ENCODE data around the gene CYP1A1. TPM values are rescaled to one million over a fixed set of nuclear protein-coding genes. Genes with fewer than 3 reads are reported as not detected.

CYP1A1 gene
- total and polyA plus RNA-seq, 2 donors (not counting 1 experiment from before 2014, with no cell fraction given), result under 0.01 TPM; not detected in 1

- DNase-seq (ENCODE audit: low read depth in 2 of 2), result no peak
- H3K4me2 ChIP-seq (ENCODE audit: extremely low read depth, insufficient read depth, low read length), result no peak overlapping the region
- H3K79me2 ChIP-seq (ENCODE audit: control insufficient read depth, insufficient read depth, low read length), result no peaks in the 10 kb centered on the region
- H3K4me3 ChIP-seq (replicated peaks in 1 of 4; ENCODE audit: control extremely low read depth in 1 of 4, insufficient read depth in 1 of 4, low read depth in 3 of 4, low read length in 4 of 4), result no peak overlapping the region
- no peak overlapping the region for H3K27ac ChIP-seq (ENCODE audit: insufficient read depth, low read length)
- H3K36me3 ChIP-seq (ENCODE audit: control insufficient read depth, insufficient read depth, low read length), result no peaks in the 10 kb centered on the region
- H3K27me3 ChIP-seq (ENCODE audit: control insufficient read depth, insufficient read depth, low read length), result peaks cover 41% of the 10 kb centered on the region
- H2AFZ ChIP-seq (ENCODE audit: low read length), result no peak overlapping the region
- no peaks in the 10 kb centered on the region for H3K4me1 ChIP-seq (ENCODE audit: control insufficient read depth, extremely low read depth, insufficient read depth, low read length)
- H4K20me1 ChIP-seq (ENCODE audit: control insufficient read depth, extremely low read depth, insufficient read depth, low read length), result no peaks in the 10 kb centered on the region
- no peak overlapping the region for H3K9ac ChIP-seq (ENCODE audit: insufficient read depth, low read length)
- no peaks in the 10 kb centered on the region for H3K9me3 ChIP-seq (ENCODE audit: control insufficient read depth, insufficient read depth, low read depth, low read length)
- TF ChIP-seq EZH2 (IDR thresholded peaks at IDR 0.05; ENCODE audit: low read length, missing control alignments) (no peak), CTCF (conservative IDR thresholded peaks at IDR 0.05 in 1 of 2, IDR thresholded peaks at IDR 0.05 in 1 of 2; ENCODE audit: low read depth in 1 of 2, low read length in 2 of 2) (no peak)
These were observed 2.7 kb downstream of the CYP1A1 start for GRCh38 chr15:74722591-74722990.

GRCh38 chr15:74716651-74717050 lies 8.7 kb downstream of the CYP1A1 start:
- Histone ChIP-seq H3K4me3 (replicated peaks in 1 of 4; ENCODE audit: control extremely low read depth in 1 of 4, insufficient read depth in 1 of 4, low read depth in 3 of 4, low read length in 4 of 4) (no peak overlapping the region), H3K27me3 (ENCODE audit: control insufficient read depth, insufficient read depth, low read length) (peaks cover 6% of the 10 kb centered on the region), H4K20me1 (ENCODE audit: control insufficient read depth, extremely low read depth, insufficient read depth, low read length) (no peaks in the 10 kb centered on the region), H3K4me2 (ENCODE audit: extremely low read depth, insufficient read depth, low read length) (no peak overlapping the region), H3K27ac (ENCODE audit: insufficient read depth, low read length) (no peak overlapping the region), H3K9me3 (ENCODE audit: control insufficient read depth, insufficient read depth, low read depth, low read length) (no peaks in the 10 kb centered on the region), H3K79me2 (ENCODE audit: control insufficient read depth, insufficient read depth, low read length) (no peaks in the 10 kb centered on the region), H3K9ac (ENCODE audit: insufficient read depth, low read length) (no peak overlapping the region), H2AFZ (ENCODE audit: low read length) (no peak overlapping the region), H3K4me1 (ENCODE audit: control insufficient read depth, extremely low read depth, insufficient read depth, low read length) (no peaks in the 10 kb centered on the region), H3K36me3 (ENCODE audit: control insufficient read depth, insufficient read depth, low read length) (no peaks in the 10 kb centered on the region)
- DNase-seq (ENCODE audit: low read depth in 2 of 2), result peak in 1 of 2 donors; percentile 14
- TF ChIP-seq EZH2 (IDR thresholded peaks at IDR 0.05; ENCODE audit: low read length, missing control alignments), result no peak
- no peak for TF ChIP-seq CTCF (conservative IDR thresholded peaks at IDR 0.05 in 1 of 2, IDR thresholded peaks at IDR 0.05 in 1 of 2; ENCODE audit: low read depth in 1 of 2, low read length in 2 of 2)

GRCh38 chr15:74712311-74712710 lies 13.0 kb downstream of the CYP1A1 start:
- H3K9me3 ChIP-seq (ENCODE audit: control insufficient read depth, insufficient read depth, low read depth, low read length), result no peaks in the 10 kb centered on the region
- no peak overlapping the region for H3K9ac ChIP-seq (ENCODE audit: insufficient read depth, low read length)
- H3K4me2 ChIP-seq (ENCODE audit: extremely low read depth, insufficient read depth, low read length), result no peak overlapping the region
- DNase-seq (ENCODE audit: low read depth in 2 of 2), result no peak
- H3K27me3 ChIP-seq (ENCODE audit: control insufficient read depth, insufficient read depth, low read length), result peaks cover 2% of the 10 kb centered on the region
- TF ChIP-seq EZH2 (IDR thresholded peaks at IDR 0.05; ENCODE audit: low read length, missing control alignments) (no peak), CTCF (conservative IDR thresholded peaks at IDR 0.05 in 1 of 2, IDR thresholded peaks at IDR 0.05 in 1 of 2; ENCODE audit: low read depth in 1 of 2, low read length in 2 of 2) (no peak)
- no peaks in the 10 kb centered on the region for H3K79me2 ChIP-seq (ENCODE audit: control insufficient read depth, insufficient read depth, low read length)
- H3K4me1 ChIP-seq (ENCODE audit: control insufficient read depth, extremely low read depth, insufficient read depth, low read length), result no peaks in the 10 kb centered on the region
- H3K36me3 ChIP-seq (ENCODE audit: control insufficient read depth, insufficient read depth, low read length), result no peaks in the 10 kb centered on the region
- H3K27ac ChIP-seq (ENCODE audit: insufficient read depth, low read length), result no peak overlapping the region
- H4K20me1 ChIP-seq (ENCODE audit: control insufficient read depth, extremely low read depth, insufficient read depth, low read length), result no peaks in the 10 kb centered on the region
- H3K4me3 ChIP-seq (replicated peaks in 1 of 4; ENCODE audit: control extremely low read depth in 1 of 4, insufficient read depth in 1 of 4, low read depth in 3 of 4, low read length in 4 of 4), result no peak overlapping the region
- no peak overlapping the region for H2AFZ ChIP-seq (ENCODE audit: low read length)

Measured in fibroblast of lung (primary cell).